Endothelial cell of umbilical vein (primary cell): Measurements from ENCODE around the gene UNC13D. TPM values are rescaled to one million over a fixed set of nuclear protein-coding genes. Genes with fewer than 3 reads are reported as not detected.

Experiments used
- BruUV-seq: library from RNA; stranded (reverse); fragments of 400-500 nt; replicated peaks from 2 replicates; lab custom pipeline; 2021; lab: Mats Ljungman, UMichigan
- CTCF ChIA-PET: fragments of 300-600, 350-600 bp; sonication (Branson Sonifier 250); formaldehyde crosslinking; loops from one replicate; lab custom pipeline; 2021; ENCODE audit warnings: antibody characterized with exemption, inconsistent platforms; lab: Charles Lee
- POLR2A ChIA-PET: fragments of 300-600, 350-600 bp; sonication (Branson Sonifier 250); formaldehyde crosslinking; loops from one replicate; lab custom pipeline; 2021; ENCODE audit warnings: antibody characterized with exemption, inconsistent platforms; lab: Charles Lee
- DNase-seq: peaks from one replicate; pipeline ENCODE4 v3.0.0-alpha.2; 2011; ENCODE audit warnings: low read depth, low spot score
- FAIRE-seq: peaks from 2 replicates; lab custom pipeline; 2011; peaks lifted over from hg19 to GRCh38; lab: Jason Lieb, UNC
- H2AFZ ChIP-seq: 2 replicates; pipeline ENCODE4 v1.6.0; 2012; ENCODE audit warnings: low read depth, low read length, control low read depth, inconsistent platforms
- H3K27ac ChIP-seq: 2 replicates; pipeline ENCODE4 v1.5.1; 2011; ENCODE audit warnings: low read depth, mild to moderate bottlenecking, control low read depth, low read length, moderate library complexity; ENCODE audit not compliant: insufficient read depth
- H3K27me3 ChIP-seq, 2 experiments: 2 replicates each; pipeline versions ENCODE4 v1.6.0 to v1.6.1; 2011; ENCODE audit warnings: low read length in 2 of 2, mixed read lengths in 1 of 2; ENCODE audit not compliant: control insufficient read depth in 2 of 2, insufficient read depth in 2 of 2
- H3K36me3 ChIP-seq, 2 experiments: 2 replicates in 1 of 2; 3 replicates in 1 of 2; pipeline ENCODE4 v1.5.1; 2011; ENCODE audit warnings: low read length in 2 of 2, mild to moderate bottlenecking in 1 of 2, moderate library complexity in 1 of 2; ENCODE audit not compliant: control insufficient read depth in 2 of 2, insufficient read depth in 2 of 2; ENCODE audit errors: extremely low read depth in 1 of 2
- H3K4me1 ChIP-seq: 3 replicates; pipeline ENCODE4 v1.5.1; 2011; ENCODE audit warnings: mild to moderate bottlenecking, low read length; ENCODE audit not compliant: control insufficient read depth, insufficient read depth; ENCODE audit errors: extremely low read depth
- H3K4me2 ChIP-seq: 2 replicates; pipeline ENCODE4 v1.6.1; 2011; ENCODE audit warnings: low read length, control low read depth, mixed read lengths; ENCODE audit not compliant: insufficient read depth
- H3K4me3 ChIP-seq, 3 experiments: fragments of 200-600 bp in 1 of 3; sonication (generic), shearing (Covaris generic) in 1 of 3; replicated peaks in 1 of 3; 2 replicates each; pipeline ENCODE4 v1.5.1; 2011 to 2016; ENCODE audit warnings: control low read depth in 3 of 3, low read length in 3 of 3, mild to moderate bottlenecking in 2 of 3, inconsistent platforms in 1 of 3, low read depth in 1 of 3, moderate library complexity in 1 of 3; ENCODE audit not compliant: insufficient read depth in 1 of 3
- H3K79me2 ChIP-seq: 2 replicates; pipeline ENCODE4 v1.6.0; 2012; ENCODE audit warnings: low read length, inconsistent platforms; ENCODE audit not compliant: control insufficient read depth, insufficient read depth
- H3K9ac ChIP-seq: replicated peaks from 2 replicates; pipeline ENCODE3; 2011; ENCODE audit warnings: low read length, control low read depth; ENCODE audit not compliant: insufficient read depth; ENCODE audit errors: extremely low read depth
- H3K9me1 ChIP-seq: replicated peaks from 3 replicates; pipeline ENCODE4 v1.6.0; 2011; ENCODE audit warnings: mild to moderate bottlenecking, low read length; ENCODE audit not compliant: control insufficient read depth, insufficient read depth; ENCODE audit errors: extremely low read depth
- H3K9me3 ChIP-seq: replicated peaks from 2 replicates; pipeline ENCODE4 v1.5.1; 2012; ENCODE audit warnings: low read length, inconsistent platforms; ENCODE audit not compliant: control insufficient read depth, insufficient read depth
- H4K20me1 ChIP-seq: replicated peaks from 2 replicates; pipeline ENCODE3; 2011; ENCODE audit warnings: mild to moderate bottlenecking, low read length; ENCODE audit not compliant: control insufficient read depth, insufficient read depth; ENCODE audit errors: extremely low read depth
- CTCF ChIP-seq, 2 donors: IDR thresholded peaks; 1 replicate in 1 of 2; 2 replicates in 1 of 2; pipeline ENCODE4 v1.5.1; 2011; ENCODE audit warnings: low read length in 2 of 2, mild to moderate bottlenecking in 2 of 2, moderate library complexity in 2 of 2, control low read depth in 1 of 2, inconsistent platforms in 1 of 2, low read depth in 1 of 2; ENCODE audit not compliant: insufficient read depth in 1 of 2; ENCODE audit errors: extremely low read depth in 1 of 2
- FOS ChIP-seq: IDR thresholded peaks from 2 replicates; pipeline ENCODE4 v1.6.1; 2011; ENCODE audit warnings: mild to moderate bottlenecking, low read length, moderate library complexity, borderline replicate concordance; ENCODE audit not compliant: insufficient read depth
- GATA2 ChIP-seq: IDR thresholded peaks from 2 replicates; pipeline ENCODE4 v1.7.0; 2011; ENCODE audit warnings: low read depth, mild to moderate bottlenecking, moderate library complexity, mixed read lengths, low read length; ENCODE audit not compliant: insufficient read length, insufficient read depth
- POLR2A ChIP-seq: IDR thresholded peaks from 2 replicates; pipeline ENCODE4 v1.6.1; 2012; ENCODE audit warnings: low read depth, mild to moderate bottlenecking, control low read depth, low read length
- dilution Hi-C: fragments of 300-500 bp; cut with MboI; formaldehyde crosslinking; loops from one replicate; pipeline ENCODE4 v1.15.0; 2019; ENCODE audit warnings: low sequenced_read_pairs; ENCODE audit not compliant: extremely low pct_ligation_motif_present
- intact Hi-C: fragments of 100-400 bp; cut with micrococcal nuclease; formaldehyde crosslinking; loops from one replicate; pipeline ENCODE4 v1.10.0; 2022
- polyA plus RNA-seq, 4 experiments: library from polyadenylated mRNA; depleted of rRNA in 3 of 4; stranded (reverse) in 3 of 4; unstranded in 1 of 4; fragments of >200 nt; gene quantifications; 2 replicates each; pipeline versions ENCODE4 v1.2.1 to v1.2.3, GENCODE V29; 2011 to 2012; ENCODE audit warnings: missing spikeins in 1 of 4
- total RNA-seq: library from RNA; stranded (reverse); gene quantifications from 2 replicates; pipeline ENCODE4 v1.2.3, GENCODE V29; 2021

The UNC13D gene
- total and polyA plus RNA-seq, 2 donors (not counting 3 experiments of a cell fraction or from before 2014, with no cell fraction given) = 6.9 to 14.9 TPM

GRCh38 chr17:75835654-75835987 lies 8.6 kb downstream of the UNC13D start:
- POLR2A ChIA-PET = no interaction called here
- dilution Hi-C loops (no loop called here), intact Hi-C loops (no loop called here)
- no peak overlapping the region for H3K4me3 ChIP-seq
- H3K4me1 ChIP-seq = no peaks in the 10 kb centered on the region
- H3K27me3 ChIP-seq = no peaks in the 10 kb centered on the region
- TF ChIP-seq POLR2A (no peak), CTCF (IDR thresholded peaks at IDR 0.05; ENCODE audit: extremely low read depth in 1 of 2, insufficient read depth in 1 of 2, low read depth in 1 of 2, low read length in 2 of 2) (no peak), FOS (no peak), GATA2 (no peak)
- H3K9me1 ChIP-seq = no peaks in the 10 kb centered on the region
- BruUV-seq = no TSS peak
- no peaks in the 10 kb centered on the region for H4K20me1 ChIP-seq
- no peak overlapping the region for H3K4me2 ChIP-seq
- FAIRE-seq (no peak), DNase-seq (no peak)
- CTCF ChIA-PET = interaction anchor here (1.9 kb wide), 1 partner anchor 10 kb away, joined by 10 read pairs; no protein-coding TSS in a partner anchor
- no peaks in the 10 kb centered on the region for H3K36me3 ChIP-seq
- no peaks in the 10 kb centered on the region for H3K9me3 ChIP-seq
- no peaks in the 10 kb centered on the region for H3K79me2 ChIP-seq
- H2AFZ ChIP-seq = no peak overlapping the region
- H3K27ac ChIP-seq = no peak overlapping the region
- H3K9ac ChIP-seq = no peak overlapping the region

GRCh38 chr17:75834928-75835653 lies 9.1 kb downstream of the UNC13D start:
- no peaks in the 10 kb centered on the region for H4K20me1 ChIP-seq
- ChIA-PET POLR2A (no interaction called here), CTCF (interaction anchor here (1.9 kb wide), 1 partner anchor 10 kb away, joined by 10 read pairs; no protein-coding TSS in a partner anchor)
- dilution Hi-C loops (no loop called here), intact Hi-C loops (no loop called here)
- no peaks in the 10 kb centered on the region for H3K9me3 ChIP-seq
- H3K4me1 ChIP-seq = no peaks in the 10 kb centered on the region
- FAIRE-seq = no peak
- H2AFZ ChIP-seq = no peak overlapping the region
- H3K9me1 ChIP-seq = no peaks in the 10 kb centered on the region
- H3K36me3 ChIP-seq = no peaks in the 10 kb centered on the region
- no peak overlapping the region for H3K9ac ChIP-seq
- DNase-seq = no peak
- H3K79me2 ChIP-seq = no peaks in the 10 kb centered on the region
- H3K27ac ChIP-seq = no peak overlapping the region
- TF ChIP-seq CTCF (IDR thresholded peaks at IDR 0.05; ENCODE audit: extremely low read depth in 1 of 2, insufficient read depth in 1 of 2, low read depth in 1 of 2, low read length in 2 of 2) (no peak), GATA2 (no peak)
- no peaks in the 10 kb centered on the region for H3K27me3 ChIP-seq
- no peak overlapping the region for H3K4me2 ChIP-seq
- BruUV-seq = no TSS peak
- H3K4me3 ChIP-seq = no peak overlapping the region
